GM12801 (cell line): Measurements from ENCODE around the gene MAP3K5.

ENCODE experiments used
- TF ChIP-seq, protein P1 (sequence below): IDR thresholded peaks from one replicate; pipeline ENCODE4 v1.5.1; 2011; ENCODE audit warnings: control low read depth; ENCODE audit not compliant: insufficient read length; ENCODE audit errors: extremely low read depth

The MAP3K5 gene

DNA sequence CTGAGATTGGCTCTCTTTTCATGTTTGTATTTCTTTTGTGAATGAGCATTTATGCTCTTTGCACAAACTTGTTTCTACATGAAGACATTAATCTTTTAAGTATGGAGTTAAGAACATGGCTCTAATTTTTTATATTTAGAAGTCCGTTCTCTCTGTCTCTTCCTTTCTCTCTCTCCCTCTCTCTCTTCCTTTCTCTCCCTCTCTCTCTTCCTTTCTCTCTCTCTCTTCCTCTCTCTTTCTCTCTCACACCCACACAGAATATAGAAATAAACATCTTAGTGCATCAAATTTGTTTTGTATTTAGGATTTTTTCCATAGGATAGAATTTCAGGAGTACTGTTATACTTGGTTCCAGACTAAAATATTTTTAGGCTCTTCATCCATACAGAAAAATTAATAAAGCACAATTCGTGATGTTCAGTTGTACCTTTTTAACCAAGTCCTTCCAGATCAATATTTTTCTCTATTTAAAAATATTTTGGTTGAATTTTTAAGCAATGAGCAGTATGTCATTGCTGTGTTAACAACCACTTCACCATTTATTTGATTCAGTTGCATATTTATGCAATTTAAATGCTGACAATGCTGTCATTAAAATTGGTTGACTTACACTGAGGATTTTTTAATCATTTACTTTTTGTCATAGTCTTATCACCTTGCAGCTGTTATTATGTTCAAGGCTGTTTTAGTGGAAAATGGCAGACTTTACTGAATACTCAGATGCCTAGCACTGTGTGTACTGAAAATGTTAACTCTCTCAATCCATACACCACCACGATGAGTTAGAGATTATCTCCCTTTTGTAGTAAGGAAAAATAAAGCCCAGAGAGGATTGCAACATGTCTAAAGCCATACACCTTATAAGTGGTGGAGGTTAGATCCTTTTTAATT, 129.7 kb downstream of the MAP3K5 start:
- TF ChIP-seq, protein P1, sequence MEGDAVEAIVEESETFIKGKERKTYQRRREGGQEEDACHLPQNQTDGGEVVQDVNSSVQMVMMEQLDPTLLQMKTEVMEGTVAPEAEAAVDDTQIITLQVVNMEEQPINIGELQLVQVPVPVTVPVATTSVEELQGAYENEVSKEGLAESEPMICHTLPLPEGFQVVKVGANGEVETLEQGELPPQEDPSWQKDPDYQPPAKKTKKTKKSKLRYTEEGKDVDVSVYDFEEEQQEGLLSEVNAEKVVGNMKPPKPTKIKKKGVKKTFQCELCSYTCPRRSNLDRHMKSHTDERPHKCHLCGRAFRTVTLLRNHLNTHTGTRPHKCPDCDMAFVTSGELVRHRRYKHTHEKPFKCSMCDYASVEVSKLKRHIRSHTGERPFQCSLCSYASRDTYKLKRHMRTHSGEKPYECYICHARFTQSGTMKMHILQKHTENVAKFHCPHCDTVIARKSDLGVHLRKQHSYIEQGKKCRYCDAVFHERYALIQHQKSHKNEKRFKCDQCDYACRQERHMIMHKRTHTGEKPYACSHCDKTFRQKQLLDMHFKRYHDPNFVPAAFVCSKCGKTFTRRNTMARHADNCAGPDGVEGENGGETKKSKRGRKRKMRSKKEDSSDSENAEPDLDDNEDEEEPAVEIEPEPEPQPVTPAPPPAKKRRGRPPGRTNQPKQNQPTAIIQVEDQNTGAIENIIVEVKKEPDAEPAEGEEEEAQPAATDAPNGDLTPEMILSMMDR, result no peak

DNA sequence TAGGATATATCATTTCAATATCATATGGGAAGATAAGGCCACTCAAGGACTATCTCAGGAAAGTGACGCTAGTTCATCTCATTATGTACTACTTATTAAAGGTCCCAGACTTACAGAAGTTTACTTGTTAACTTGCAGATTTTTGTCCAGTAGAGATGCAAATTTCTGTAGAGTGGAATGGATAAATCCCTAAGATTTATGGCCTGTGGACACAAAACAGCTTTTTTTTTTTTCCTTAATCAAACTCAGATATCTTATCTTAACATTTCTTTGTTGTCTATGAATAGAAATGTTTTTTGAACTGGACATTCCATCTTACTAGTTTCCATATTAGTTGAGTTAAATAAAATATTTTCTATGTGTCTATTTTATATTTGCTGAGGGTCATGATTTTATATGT, 131.6 kb downstream of the MAP3K5 start:
- TF ChIP-seq, protein P1, result no peak

DNA sequence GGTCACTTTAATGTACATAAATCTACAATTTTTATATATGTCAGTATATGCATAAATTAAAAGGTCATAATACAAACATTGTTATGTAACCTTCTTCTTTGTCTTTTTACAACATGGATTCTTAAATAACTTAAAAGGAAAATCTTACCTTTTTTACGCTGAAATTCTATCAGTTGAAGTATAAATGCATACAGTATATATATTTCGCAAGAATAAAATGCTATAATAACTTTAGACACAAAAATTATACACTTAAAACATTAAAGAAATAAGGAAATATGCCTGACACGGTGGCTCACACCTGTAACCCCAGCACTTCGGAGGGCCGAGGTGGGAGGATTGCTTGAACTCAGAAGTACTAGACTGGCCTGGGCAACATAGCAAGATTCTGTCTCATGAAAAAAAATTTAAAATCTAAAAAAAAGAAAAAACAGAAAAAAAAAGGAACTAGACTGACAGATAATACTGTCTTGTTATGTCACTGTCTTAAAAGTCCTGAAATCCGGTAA, 132.2 kb downstream of the MAP3K5 start:
- TF ChIP-seq, protein P1, result no peak

DNA sequence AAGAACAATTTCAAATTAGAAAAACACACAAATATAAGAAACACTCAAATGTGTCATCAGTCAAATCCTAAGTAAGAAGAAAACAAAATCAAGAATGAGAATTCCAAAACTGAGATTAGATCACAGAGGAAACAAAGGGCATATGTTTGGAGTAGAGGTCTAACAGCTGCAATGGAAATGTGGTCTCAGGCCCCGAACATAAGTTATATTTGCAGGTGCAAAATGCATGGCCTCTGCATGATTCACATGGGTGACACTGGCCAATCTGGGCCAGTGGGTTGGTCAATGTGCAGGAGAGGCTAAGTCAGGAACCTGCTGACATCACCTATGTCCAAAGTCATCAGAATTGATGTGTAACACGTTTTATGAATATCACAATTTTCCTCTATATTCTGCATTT, 133.6 kb downstream of the MAP3K5 start:
- TF ChIP-seq, protein P1, result no peak

DNA sequence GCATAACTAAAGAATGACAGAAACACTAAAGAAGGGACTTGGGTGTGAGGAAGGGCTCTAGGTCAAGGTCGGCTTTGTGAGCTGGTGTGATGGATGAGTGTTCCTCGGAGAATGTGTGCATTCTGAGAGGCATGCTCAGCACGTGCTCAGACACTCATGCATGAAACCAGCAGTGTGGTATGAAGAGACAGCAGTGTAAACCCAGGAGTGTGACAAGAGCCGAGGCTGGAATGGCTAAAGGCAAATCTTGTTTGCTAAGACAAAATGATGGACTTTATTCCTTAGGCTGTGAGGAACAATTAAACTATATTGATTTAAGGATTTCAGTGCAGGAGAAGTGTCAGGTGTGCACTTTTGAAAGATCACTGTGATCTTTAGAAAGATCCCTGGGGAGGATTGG, 134.6 kb downstream of the MAP3K5 start:
- TF ChIP-seq, protein P1, result no peak

DNA sequence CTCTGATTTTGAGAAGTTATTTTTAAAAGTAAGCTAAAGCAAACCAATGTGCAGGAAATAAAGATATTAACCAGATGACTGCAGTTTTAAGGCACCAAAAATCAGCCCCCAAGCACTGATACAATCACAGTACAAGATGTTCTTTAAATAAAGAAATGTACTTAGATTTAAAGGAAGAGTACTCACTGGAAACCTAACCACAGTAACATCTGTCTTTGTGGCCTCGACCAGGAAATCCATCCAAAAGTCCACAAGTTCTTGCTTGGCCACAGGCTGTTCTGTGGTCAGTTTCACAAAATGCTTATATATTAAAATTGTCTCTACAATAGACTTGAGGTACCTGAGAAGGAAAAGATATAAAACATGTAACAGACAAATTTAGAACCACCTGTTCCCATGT, 136.2 kb downstream of the MAP3K5 start:
- TF ChIP-seq, protein P1, result no peak

DNA sequence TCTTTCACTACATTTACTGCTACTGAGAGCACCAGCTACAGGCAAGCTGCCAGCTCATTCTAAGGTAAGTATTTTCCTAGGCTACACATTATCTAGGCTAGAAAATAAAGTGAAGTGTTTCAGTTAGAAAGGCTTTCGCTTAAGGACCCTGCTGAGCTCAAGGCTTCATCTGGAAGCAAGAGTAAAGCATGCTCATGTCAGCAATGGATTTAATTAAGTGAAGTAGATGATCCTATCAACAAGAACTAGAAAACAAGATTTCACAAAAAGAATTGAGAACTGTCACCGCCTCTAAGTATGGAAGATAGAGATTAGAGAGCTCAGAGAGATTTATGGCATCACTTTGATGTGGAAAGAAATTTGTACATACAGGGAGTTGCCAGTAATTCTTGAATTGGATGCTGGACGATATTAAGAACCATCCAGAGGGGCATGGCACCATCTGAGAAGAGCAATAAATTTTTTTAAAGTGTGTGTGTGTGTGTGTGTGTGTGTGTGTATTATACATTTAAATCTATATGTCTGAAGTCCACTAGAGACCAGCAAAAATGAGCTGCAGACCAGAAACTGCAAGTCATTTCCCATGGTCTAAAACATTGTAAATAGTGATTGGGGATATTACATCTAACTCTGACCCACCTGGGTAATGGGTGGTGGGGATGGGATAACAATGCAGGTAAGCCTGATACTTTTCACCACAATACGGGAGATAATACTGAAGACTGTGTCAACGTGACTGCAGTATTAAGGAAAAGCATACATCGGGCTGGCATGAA, 136.8 kb downstream of the MAP3K5 start:
- TF ChIP-seq, protein P1, result no peak
